ENCODE measurements around the gene ASCC2.

- TF ChIP-seq CTCF (conservative IDR thresholded peaks at IDR 0.05 in 1 of 2, IDR thresholded peaks at IDR 0.05 in 1 of 2; ENCODE audit: low read depth in 1 of 2, low read length in 2 of 2) (no peak), EZH2 (IDR thresholded peaks at IDR 0.05; ENCODE audit: low read length, missing control alignments) (no peak)
These were observed 90.2 kb downstream of the ASCC2 start for GRCh38 chr22:29747832-29748231.
